DMS79 treated with DMSO at 0.1 percent for 48 hours (cell line): ENCODE data around the gene CLEC4G.
"Not testable (repeated sequence)": the region's sequence is repeated elsewhere in the genome, so short reads cannot be mapped to it uniquely, and the experiment has no call there.

Source experiments
- DNase-seq: peaks from one replicate; lab custom pipeline; 2025; lab: John Stamatoyannopoulos, UW

CLEC4G gene

DNA sequence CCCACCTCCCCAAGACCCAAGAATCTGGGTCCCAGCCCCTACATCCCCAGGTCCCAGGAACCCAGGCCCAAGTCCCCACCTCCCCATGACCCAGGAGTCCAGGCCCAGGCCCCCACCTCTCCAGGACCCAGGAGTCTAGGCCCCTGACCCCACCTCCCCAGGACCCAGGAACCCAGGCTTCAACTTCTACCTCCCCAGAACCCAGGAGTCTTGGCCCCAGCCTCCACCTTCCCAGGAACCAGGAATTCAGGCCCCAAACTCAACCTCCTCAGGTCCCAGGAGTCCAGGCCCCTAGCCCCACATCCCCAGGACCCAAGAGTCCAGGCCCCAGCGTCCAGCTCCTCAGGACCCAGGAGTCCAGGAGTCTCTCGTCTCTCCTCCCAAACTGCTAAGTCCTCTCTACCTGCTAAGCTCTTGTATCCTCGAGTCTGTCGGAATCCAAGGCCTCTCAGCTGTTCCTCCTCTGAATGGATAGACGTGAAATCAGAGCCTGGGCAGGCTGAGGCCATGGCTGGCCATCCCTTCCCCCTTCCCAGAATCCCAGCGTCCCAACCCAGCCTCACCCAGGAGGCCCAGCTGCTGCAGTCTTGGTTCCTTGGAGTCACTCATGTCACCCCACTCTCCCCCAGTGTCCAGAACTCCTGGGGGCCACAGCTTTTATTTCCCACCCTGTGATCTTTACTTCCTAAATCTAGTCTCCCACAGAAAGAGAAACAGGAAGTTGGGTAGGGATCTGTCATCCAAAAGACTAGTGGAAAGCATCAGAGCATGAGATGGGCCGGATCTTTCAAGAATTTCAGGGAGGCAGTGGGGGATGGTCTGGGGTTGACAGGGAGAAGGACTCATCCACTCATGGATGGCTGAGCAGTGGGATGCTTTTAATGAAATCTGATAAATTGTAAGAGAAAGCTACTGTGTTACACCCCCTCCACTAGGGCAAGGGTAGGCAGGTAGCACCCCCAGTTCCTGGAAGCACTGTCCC, 15.3 kb upstream of the CLEC4G start, which contains the start of gene CD209:
CD209 (minus strand) TSS at position 632 of the 982 bp plus-strand sequence; CDS start at position 609, 23 bp downstream.
- no peak for DNase-seq

DNA sequence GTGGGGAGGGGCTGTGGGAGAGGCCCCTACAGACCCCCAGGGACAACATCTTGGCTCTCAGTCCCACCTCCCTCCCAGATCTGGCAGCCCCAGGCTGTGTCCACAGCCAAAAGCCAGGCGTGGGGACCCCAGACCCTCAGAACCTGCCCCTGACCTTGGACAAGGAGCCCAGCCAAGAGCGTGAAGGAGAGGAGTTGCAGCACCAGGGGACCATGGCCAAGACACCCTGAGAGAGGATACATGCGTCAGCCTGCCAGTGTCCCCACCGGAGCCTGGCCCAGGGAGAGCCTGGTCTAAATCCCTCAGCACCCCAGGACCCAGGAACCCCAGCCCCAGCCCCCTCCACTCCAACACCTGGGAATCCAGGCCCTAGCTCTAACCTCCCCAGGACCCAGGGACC, 14.4 kb upstream of the CLEC4G start:
- not testable (repeated sequence) for DNase-seq

DNA sequence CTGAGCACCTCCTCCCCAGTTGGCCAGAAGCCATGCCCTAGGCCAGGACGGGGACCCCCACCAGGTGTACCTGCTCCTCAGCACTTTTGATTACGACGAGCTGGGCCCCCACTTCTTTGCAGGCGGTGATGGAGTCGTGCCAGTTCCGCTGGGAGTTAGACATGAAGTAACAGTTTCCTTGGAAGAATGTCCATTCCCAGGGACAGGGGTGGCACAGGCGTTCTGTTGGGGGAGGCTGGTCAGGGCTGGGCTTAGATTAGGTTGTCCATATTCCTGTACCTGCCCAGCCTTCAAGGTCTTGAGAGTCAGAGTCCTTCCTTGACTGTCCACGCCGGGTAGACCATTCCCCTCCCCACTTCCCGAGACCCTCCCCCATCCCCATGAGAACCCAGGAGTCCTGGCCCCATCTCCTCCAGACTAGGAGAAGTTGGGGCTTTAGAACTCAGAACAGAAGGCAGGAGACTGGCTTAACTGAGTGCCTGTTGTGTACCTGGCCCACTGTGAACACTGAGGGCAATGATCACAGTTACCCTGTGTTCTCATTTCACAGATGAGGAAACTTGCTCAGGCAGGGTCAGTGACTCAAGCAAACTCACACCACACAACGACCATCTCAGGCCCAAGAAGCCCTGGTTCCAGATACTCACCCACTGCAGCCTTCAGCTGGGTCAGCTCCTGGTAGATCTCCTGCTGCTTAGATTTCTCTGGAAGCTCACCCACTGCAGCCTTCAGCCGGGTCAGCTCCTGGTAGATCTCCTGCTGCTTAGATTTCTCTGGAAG, 13.2 kb upstream of the CLEC4G start:
- DNase-seq, result no peak

DNA sequence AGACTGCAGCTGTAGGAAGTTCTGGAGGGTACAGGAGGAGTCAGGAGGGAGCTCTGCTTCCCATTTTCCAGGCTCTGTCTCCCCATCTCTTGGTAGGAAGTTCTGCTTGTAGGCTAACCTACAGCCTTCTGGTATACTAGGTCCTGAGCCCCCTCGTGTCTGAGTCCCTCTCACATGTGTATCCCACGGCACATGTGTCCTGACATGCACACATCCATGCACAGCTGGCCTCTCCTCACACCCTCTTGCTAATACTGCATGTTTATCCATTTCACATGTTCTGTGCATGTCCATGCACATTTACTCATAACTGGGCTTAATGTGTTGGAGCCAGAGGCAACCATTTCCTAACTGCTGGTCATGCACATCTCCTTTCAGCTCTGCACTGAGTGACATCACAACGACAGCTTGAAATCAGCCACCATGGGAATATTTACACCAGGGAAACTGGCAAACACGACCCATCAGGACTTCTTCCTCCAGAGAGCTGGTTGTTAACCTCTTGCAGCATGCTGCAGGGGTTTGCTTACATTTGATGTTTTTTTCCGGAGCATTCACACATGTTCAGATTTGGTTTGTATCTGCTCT, 12.4 kb upstream of the CLEC4G start:
- DNase-seq, result peak; percentile 52

DNA sequence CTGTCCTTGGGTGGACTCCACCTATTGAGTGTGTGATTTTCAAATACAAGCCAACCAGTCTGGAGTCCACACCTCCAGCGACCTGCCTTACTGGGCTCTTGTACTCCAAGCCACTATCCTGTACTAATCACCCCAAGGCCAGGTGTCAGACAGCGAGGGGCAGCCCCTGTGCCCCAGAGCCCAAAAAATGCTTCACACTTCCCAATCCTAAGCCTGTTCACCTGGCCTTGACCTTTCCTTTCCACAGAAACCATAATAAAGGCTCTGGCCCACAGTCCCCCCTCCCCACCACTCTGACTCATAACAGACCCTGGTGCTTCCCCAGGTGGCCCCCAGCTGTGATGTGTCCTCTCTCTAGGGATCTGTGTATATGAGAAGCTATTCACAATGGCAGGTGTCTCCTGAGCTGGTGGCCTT, 11.5 kb upstream of the CLEC4G start:
- DNase-seq, result no peak

DNA sequence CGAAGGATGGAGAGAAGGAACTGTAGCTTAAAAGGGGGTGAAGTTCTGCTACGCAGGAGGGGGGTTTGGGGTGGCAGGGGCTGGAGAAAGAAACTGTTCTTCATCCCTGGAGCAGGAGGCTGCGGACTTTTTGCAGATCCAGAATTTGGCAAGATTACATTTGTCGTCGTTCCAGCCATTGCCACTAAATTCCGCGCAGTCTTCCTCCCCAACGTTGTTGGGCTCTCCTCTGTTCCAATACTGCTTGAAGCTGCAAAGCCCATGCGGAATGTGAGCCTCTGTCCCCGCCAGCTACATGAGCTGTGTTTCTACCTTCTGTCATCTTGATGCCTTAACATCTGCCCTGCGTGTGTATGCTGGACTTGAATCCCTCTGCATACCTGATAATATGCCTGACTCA, 11.1 kb upstream of the CLEC4G start:
- DNase-seq, result no peak

DNA sequence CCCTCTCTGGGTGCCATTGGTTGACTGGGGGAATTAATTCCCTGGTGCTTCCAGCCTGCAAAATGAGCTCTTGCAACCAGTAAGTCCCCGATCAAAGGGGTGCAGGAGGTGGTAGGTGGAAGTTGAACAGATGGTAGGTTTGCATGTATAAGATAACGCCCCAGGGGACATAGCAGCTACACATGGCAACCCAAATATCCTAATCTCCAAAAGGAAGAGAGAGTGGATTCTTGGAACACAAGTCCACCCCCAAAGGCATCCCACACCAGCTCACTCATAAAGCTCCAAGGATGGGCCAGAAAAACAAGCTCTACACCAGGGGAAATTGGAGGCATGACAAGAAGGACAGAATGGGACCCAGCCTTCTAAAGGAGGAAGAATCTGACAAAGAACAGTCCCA, 10.7 kb upstream of the CLEC4G start:
- DNase-seq, result no peak

DNA sequence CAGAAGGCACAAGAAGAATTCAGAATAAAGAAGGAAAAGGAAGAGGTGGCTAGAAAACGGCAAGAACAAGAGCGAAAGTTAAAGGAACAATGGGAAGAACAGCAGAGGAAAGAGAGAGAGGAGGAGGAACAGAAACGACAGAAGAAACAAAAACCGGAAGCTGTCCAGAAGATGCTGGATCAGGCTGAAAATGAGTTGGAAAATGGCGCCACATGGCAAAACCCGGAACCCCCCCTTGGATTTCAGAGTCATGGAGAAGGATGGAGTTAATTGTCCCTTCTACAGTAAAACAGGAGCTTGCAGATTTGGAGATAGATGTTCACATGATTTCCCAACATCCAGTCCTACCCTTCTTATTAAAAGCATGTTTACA, 8.8 kb upstream of the CLEC4G start:
- no peak for DNase-seq

DNA sequence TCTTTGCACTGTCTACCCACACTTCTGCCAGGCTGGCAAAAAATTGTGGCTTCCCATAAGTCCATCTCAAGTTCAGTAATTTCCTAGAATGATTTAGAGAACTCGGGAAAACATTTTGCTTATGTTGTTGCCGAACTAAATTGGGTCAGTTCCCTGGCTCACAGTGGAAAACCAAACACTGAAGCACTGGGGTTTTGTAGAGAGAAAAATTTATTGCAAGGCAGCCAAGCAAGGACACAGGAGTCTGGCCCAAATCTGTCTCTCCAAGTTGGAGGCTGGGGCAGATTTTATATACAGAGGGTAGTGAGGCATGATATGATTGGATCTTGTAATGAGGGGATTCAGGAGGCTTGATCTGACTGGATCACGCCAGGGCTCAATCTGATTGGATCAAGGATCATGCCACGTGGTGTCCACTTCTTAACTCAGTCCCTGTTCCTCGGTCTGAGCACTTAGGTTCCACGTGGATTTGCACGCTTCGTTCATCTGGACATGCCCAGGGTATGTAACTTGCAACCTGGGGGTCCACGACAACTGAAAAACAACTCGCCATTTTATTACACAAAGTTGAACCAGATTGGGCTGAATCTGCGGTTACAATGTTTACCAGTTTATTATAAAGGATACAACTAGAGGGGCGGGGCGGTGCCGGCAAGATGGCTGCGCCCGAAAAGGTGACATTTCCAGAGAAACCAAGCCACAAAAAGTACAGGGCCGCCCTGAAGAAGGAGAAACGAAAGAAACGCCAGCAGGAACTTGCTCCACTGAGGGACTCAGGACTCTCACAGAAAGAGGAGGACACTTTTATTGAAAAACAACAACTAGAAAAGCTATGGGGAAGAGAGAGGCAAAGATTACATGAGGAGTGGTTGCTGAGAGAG, 8.1 kb upstream of the CLEC4G start:
- no peak for DNase-seq

DNA sequence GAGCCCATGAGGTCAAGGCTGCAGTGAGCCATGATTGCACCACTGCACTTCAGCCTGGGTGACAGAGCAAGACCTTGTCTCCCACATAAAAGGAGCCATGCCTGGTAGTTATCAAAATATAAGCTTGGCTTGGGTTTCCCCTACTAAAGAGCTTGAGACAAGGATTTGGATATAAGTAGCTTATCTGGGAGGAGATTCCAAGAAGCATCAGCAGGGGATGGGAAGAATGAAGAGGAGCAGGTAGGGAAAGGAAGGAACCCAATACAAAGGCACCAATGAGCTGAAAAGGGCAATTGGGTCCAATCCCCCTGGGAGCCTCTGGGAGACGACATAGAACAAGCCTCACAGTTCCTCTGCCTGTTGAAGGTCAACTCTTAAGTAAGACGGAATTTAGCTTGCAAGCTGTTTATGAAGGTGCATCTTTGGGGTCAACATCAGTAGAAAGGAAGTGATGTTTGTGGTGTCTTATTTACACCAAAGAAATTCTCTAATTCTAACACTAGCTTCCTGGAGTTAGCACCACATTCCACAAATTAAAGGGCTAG, 7.4 kb upstream of the CLEC4G start:
- DNase-seq, result no peak

DNA sequence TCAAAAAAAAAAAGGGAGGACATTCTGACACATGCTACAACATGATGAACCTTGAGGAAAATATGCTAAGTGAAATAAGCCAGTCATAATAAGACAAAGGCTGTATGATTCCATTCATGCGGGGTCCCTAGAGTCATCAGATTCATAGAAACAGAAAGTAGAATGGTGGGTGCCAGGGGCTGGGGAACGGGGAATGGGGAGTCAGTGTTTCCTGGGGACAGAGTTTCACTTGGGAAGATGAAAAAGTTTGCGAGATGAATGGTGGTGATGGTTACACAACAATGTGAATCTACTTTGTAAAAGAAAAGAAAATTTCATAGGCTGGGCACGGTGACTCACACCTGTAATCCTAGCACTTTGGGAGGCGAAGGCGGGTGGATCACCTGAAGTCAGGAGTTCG, 6.1 kb upstream of the CLEC4G start:
- DNase-seq, result no peak

DNA sequence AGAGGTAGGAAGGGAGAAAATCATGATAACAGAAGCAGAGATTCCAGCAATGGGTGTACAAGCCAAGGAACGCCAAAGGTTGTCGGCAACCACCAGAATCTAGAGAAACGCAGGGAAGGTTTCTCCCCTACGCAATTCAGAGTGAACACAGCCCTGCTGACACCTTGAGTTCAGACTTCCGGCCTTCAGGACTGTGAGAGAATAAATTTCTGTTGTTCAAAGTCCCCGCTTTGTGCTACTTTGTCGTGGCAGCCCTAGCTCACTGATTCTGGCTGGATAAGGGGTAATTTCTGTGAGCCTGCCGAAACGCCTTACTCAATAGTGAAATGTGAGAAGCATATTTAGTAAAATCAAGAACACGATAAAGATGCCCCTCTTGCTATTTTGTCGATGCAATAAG, 5.3 kb upstream of the CLEC4G start:
- DNase-seq, result no peak

DNA sequence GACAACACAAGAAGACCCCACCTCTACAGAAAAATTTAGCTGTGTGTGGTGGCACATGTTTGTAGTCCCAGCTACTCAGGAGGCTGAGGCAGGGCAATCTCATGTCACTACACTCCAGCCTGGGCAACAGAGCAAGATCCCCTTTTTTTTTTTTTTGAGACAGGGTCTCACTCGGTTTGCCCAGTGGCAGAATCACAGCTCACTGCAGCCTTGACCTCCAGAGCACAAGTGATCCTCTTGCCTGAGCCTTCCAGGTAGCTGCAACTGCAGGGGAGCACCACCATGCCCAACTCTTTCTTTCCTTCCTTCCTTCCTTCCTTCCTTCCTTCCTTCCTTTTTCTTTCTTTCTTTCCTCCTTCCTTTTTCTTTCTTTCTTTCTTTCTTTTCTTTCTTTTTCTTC, 4.2 kb upstream of the CLEC4G start:
- no peak for DNase-seq

DNA sequence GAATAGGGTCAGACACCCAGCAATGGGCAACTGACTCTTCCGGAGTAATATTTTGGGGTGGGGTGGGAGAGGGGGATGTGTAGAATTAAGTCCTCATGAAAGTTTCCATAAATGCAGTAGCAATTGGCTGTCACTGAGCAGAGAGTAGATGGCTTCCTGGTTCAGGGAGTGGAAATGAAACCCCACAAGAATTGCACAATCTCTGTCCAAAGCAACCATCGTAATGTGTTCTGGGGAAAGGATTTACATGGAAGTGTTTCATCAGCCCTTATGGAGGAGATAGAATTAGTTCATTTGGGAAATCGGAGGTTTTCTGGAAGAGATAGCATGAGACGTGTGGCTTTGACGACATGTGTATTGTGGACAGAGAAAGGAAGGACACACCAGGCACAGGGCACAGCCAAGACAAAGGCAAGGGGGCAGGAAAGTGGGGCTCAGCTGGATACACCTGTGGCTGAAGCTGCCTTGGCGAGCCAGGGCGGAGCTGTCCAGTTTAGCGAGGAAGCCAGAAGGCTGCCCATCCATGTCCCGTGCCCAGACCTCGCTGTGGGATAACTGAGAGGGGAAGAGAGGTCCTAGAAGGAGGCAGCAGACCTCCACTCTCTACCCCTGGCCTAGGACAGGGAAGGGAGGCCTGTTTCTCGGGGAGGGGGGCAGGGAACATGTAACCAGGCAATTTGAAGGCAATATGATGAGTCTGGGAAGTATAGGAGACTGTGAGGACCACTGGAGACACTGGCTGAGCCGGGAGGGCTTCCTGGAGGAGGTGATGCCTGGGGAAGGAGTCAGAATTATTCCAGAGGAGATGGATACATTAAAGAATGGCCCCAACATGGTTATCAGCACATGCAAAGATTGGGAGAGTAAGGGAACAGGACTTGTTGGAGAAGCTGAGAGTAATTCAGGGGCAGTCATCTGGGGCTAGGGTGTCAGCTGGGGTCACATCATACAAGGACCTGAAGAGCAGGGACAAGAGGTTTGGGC, 2.6 kb upstream of the CLEC4G start:
- no peak for DNase-seq

DNA sequence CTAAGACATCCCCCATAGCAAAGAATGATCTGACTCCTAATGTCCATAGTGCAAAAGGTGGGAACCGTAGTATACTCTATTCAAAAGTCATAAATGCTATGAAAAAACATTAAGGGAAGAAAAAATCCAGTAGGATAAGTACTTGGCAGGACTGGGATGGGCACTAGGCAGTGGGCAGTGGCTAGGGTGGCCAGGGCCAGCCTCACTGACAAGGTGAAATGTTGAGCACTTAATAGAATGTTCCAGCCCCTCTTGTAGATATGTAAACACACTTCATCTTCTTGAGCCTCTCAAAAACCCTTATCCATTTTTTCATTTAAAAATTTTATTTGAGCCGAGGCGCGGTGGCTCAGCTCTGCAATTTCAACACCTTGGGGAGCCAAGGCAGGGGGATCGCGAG, 1.5 kb upstream of the CLEC4G start:
- DNase-seq, result no peak

DNA sequence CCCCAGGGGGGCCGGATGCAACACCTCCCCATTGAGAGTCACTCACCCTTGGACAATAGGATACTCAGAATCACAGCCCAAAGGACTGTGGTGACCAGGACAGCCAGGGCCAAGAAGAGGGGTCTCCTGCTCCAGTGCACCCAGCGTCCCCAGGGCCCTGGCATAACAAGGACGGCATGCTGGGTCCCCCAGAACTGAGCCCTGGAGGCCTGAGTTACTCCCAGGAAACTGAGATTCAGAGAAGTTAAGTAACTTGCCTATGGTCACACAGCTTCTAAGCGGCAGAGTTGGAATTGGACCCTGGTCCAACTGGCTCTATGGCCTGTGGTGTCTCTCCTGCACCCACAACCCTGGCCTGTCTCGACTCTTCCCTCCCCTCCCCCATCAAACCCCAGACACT, 295 bp downstream of the CLEC4G start:
- DNase-seq, result no peak

DNA sequence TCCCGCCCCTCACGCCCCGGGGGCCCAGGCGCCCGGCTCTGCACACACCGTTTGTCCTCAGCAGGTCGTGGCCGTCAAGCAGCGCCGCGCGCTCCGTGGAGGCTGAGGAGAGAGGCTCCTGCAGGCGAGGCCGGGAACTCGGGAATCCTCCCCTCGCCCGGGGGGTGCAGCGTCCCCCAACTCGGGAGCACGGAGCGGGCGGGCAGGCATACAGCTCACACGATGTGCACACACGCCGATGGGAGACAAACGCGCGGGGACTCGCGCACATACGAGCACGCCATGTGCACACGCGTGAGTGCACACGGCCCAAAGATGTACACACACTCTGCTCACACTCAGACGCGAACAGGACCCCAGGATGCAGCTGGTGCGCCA, 703 bp downstream of the CLEC4G start:
- DNase-seq, result no peak

DNA sequence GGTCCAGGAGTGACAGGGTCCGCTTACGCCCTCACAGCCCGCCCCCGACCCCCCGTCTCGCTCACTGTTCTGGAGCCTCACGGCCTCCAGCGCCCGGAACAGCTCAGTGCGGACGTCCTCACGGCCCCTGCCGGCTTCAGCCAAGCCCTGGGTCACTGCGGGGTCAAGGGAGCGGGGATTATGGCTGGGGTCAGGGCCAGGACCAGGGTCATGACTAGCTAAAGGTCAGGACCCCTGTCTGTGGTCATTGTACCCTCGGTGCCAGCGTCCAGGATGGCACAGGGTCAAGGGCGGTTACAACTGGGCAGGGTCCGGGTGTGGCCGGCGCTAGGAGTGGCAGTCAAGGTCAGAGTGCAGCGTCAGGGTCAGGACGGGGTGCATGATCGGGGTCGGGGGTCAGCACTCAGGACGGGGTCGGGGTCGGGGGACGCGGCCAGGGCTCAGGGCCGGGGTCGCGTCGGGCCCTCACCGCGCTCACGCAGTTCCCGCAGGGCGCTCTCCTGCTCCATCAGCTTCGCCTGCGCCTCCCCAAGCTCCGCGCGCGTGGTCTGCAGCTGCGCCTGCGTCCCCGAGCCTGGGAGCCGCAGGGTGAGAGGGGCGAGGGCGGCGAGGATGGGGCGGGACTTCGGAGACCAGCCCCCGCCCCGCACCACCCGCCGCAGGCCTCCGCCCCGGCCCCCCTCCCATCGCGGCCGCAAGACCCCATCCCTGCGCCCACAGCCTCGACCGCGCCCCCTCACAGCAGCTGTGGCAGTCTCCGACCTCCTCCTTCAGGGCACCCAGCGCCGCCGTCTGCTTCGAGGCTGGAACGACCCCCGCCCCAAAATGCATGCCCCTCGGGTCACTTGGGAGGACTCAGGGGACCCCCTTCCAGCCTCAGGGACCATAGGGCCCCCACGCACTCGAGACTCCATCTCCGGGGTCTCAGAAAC, 1.4 kb downstream of the CLEC4G start:
- DNase-seq, result no peak

DNA sequence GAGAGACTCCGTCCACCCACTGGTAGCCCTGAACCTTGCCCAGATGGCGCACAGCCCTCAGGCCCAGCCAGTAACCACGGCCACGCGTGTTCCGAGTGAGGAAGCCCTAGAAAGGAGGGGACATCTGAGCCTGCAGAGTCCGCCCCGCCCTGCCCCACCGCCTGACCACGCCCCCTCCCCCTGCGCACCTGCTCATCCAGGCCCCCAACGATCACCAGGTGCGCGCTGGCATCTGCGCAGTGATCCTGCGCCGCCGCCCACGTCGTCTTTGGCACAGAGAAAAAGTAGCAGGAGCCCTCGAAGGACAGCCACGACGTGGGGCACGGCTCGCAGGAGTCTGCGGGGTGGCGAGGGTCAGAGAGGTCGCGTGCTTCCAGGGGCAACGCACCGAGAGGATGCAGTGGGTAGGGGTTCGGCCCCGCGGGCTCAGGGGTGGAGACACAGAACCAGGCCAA, 2.1 kb downstream of the CLEC4G start:
- peak; percentile 26 for DNase-seq
